WTC11 (cell line): Measurements from ENCODE around the gene OXSR1. TPM values are rescaled to one million over a fixed set of nuclear protein-coding genes. Genes with fewer than 3 reads are reported as not detected.
"Not testable (repeated sequence)": the region's sequence is repeated elsewhere in the genome, so short reads cannot be mapped to it uniquely, and the experiment has no call there.

ENCODE experiments used
- ATAC-seq: fragments of 200-7000 bp; cut with Tn5 transposase; 2 replicates; pipeline ENCODE4 v1.10.0; 2021; ENCODE audit warnings: mild to moderate bottlenecking, moderate library complexity
- CTCF ChIA-PET: fragments of 300-600 bp; sonication (Branson Sonifier 250); formaldehyde crosslinking; loops from one replicate; lab custom pipeline; 2021; ENCODE audit warnings: antibody characterized with exemption; lab: Charles Lee
- POLR2A ChIA-PET: fragments of 350-600 bp; sonication (Branson Sonifier 250); formaldehyde crosslinking; loops from one replicate; lab custom pipeline; 2021; ENCODE audit warnings: antibody characterized with exemption; lab: Charles Lee
- DNase-seq: peaks from one replicate; pipeline ENCODE4 v3.0.0; 2021; ENCODE audit warnings: low spot score
- H3K27ac Mint-ChIP-seq: 2 replicates; pipeline ENCODE4 v1.8.0; 2021; ENCODE audit warnings: mixed read lengths
- H3K27me3 Mint-ChIP-seq: 2 replicates; pipeline ENCODE4 v1.8.0; 2021; ENCODE audit warnings: low read depth, mild to moderate bottlenecking, moderate library complexity, mixed read lengths
- H3K36me3 Mint-ChIP-seq: 2 replicates; pipeline ENCODE4 v1.8.0; 2021; ENCODE audit warnings: mixed read lengths
- H3K4me1 Mint-ChIP-seq: 2 replicates; pipeline ENCODE4 v1.8.0; 2022; ENCODE audit warnings: mixed read lengths
- H3K4me3 Mint-ChIP-seq: 2 replicates; pipeline ENCODE4 v1.8.0; 2021; ENCODE audit warnings: mild to moderate bottlenecking, moderate library complexity, mixed read lengths
- H3K9me3 Mint-ChIP-seq: 2 replicates; pipeline ENCODE4 v1.8.0; 2021; ENCODE audit warnings: mixed read lengths
- GRHL2 ChIP-seq: fragments of 250-450 bp; sonication (Bioruptor Pico); IDR thresholded peaks from 2 replicates; pipeline ENCODE4 v1.8.0; 2022; ENCODE audit warnings: mild to moderate bottlenecking, moderate library complexity; ENCODE audit not compliant: insufficient replicate concordance, severe bottlenecking
- NR1H2 ChIP-seq: sonication (generic); formaldehyde crosslinking; IDR thresholded peaks from 2 replicates; pipeline ENCODE4 v1.9.0; 2021; ENCODE audit warnings: mild to moderate bottlenecking, moderate library complexity, missing genetic modification reagents
- PRRX2 ChIP-seq: fragments of 250-450 bp; sonication (Bioruptor Pico); IDR thresholded peaks from 2 replicates; pipeline ENCODE4 v1.8.0; 2021; ENCODE audit warnings: mild to moderate bottlenecking
- RELA ChIP-seq: sonication (generic); formaldehyde crosslinking; IDR thresholded peaks from 2 replicates; pipeline ENCODE4 v1.8.1; 2022; ENCODE audit warnings: missing genetic modification reagents, mild to moderate bottlenecking, borderline replicate concordance
- SMAD4 ChIP-seq: sonication (generic); formaldehyde crosslinking; IDR thresholded peaks from 2 replicates; pipeline ENCODE4 v1.8.0; 2022; ENCODE audit warnings: mild to moderate bottlenecking, missing genetic modification reagents
- ZNF317 ChIP-seq: sonication (generic); formaldehyde crosslinking; IDR thresholded peaks from 2 replicates; pipeline ENCODE4 v1.8.1; 2023; ENCODE audit warnings: low read depth, mild to moderate bottlenecking, moderate library complexity, missing genetic modification reagents, borderline replicate concordance
- total RNA-seq: library from RNA; stranded (reverse); gene quantifications from 3 replicates; pipeline ENCODE4 v1.2.3, GENCODE V29; 2021
- TF ChIP-seq, protein P1 (sequence below): sonication (generic); formaldehyde crosslinking; IDR thresholded peaks from 2 replicates; pipeline ENCODE4 v1.8.0; 2023; ENCODE audit warnings: missing genetic modification reagents, mild to moderate bottlenecking, borderline replicate concordance
- TF ChIP-seq, protein P2 (sequence below): sonication (generic); formaldehyde crosslinking; IDR thresholded peaks from 2 replicates; pipeline ENCODE4 v1.8.0; 2022; ENCODE audit warnings: mild to moderate bottlenecking, missing genetic modification reagents

The OXSR1 gene
- total RNA-seq, 1 experiment from 2014 or later, result 50.6 TPM

DNA sequence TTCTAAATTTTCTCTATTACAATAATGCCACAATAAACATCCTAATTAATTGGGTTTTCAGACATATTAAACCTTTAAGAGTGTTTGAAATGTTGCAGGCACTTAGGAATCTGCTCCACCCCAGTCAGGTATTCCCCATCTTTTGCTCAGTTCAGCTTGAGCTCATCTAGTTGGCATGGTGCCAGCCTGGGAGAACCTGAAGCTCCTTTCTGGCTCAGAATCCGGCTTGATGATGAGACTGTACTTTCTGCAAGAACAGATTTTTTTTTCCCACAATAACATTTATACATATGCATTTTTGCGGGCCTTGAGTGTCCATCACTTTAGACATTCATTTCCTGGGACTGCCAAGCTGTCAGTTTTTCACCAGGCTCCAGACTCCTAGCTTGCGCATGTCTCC lies 7.7 kb upstream of the OXSR1 start (continued):
- no peak for TF ChIP-seq PRRX2 (CRISPR knock-in tag)
- TF ChIP-seq, all 79 proteins: peak for 0

DNA sequence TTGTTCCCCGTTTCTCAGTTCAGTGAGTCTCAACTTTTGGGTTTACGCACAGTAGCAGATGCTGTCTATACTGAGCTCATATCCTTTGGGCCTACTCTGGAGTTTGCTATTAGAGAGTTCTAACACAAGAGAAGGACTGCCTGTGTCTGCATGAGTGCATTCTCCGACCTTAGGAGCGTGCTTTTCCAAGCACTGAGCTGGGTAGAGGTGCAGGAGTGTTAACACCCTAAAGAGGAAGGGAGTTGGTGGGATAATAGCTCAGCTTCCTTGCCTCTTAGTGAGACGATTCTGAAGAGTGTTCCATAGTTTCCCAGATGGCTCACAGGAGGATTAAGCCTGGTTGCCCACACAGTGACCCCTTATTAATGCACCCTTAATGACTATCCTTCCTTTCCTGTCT lies 6.9 kb upstream of the OXSR1 start:
- no peak overlapping the region for H3K27ac Mint-ChIP-seq
- H3K27me3 Mint-ChIP-seq, result no peaks in the 10 kb centered on the region; the same call in 1 of the 2 replicates
- H3K4me1 Mint-ChIP-seq, result no peaks in the 10 kb centered on the region
- no peaks in the 10 kb centered on the region for H3K36me3 Mint-ChIP-seq
- DNase-seq (no peak), ATAC-seq (no peak)
- no peaks in the 10 kb centered on the region for H3K9me3 Mint-ChIP-seq
- H3K4me3 Mint-ChIP-seq, result no peak overlapping the region
- ChIA-PET POLR2A (interaction anchor here (1.6 kb wide), 1 partner anchor 21 kb away, joined by 4 read pairs; the partner anchor contains the start of gene ACAA1), CTCF (no interaction called here)
- no peak for TF ChIP-seq RELA (CRISPR knock-in tag)
- no peak for TF ChIP-seq NR1H2 (CRISPR knock-in tag)
- TF ChIP-seq GRHL2 (CRISPR knock-in tag), result no peak

DNA sequence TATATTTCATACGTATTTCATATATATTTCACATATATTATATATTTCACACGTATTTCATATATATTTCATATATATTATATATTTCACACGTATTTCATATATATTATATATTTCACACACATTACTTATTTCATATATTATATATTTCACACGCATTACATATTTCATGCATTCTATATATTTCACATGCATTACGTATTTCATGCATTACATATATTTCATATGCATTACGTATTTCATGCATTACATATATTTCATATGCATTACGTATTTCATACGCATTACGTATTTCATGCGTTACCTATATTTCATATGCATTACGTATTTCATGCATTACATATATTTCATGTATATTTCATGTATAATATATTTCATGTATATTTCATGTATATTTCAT lies 4.6 kb upstream of the OXSR1 start:
- H3K27ac Mint-ChIP-seq, H3K4me1 Mint-ChIP-seq, H3K36me3 Mint-ChIP-seq, DNase-seq, H3K27me3 Mint-ChIP-seq, CTCF ChIA-PET, ATAC-seq, H3K9me3 Mint-ChIP-seq, POLR2A ChIA-PET, H3K4me3 Mint-ChIP-seq: not testable (repeated sequence)

DNA sequence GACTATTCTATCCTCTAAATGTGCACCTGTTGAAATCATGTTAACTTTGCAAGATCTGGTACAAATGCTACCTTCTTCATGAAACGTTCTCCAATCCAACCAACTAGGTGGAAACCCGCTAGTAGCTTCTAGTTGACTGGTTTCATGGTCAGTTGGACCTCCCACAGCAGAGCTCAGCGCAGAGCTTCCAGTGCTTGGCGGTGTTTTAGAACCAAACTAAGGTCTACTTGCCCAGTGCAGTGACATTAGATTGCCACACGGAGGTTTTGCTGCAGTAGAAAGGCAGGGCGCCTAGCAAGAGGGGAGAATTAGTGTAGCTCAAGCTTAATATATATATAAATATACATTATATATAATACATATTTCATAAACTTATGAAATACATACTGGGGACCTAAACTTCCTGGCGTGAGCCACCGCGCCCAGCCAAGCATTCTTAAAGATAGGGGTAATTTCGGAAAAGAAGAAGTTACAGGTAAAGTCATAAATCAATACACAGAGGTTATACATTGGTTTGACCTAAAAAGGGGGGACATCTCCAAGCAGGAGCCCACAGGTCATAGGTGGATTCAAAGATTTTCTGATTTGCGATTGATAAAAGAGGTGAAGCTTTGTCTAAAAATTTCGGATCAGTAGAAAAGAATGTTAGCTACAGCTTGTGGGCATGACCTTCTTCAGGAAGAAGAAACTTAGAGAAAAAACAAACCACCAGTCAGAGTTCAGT lies 2.1 kb upstream of the OXSR1 start:
- CTCF ChIA-PET, result interaction anchor here (1.1 to 3.6 kb wide), 4 partner anchors 10 to 183 kb away, joined by 4 to 24 read pairs (median 6); partner anchors contain the start of genes ACAA1, MYD88 and XYLB
- POLR2A ChIA-PET, result interaction anchor here (1.0 kb wide), 1 partner anchor 26 kb away, joined by 4 read pairs; the partner anchor contains the start of gene ACAA1

More for the DNA sequence above, 2.1 kb upstream of the OXSR1 start:
- Mint-ChIP-seq H3K27ac (no peak overlapping the region), H3K4me1 (peaks cover 23% of the 10 kb centered on the region), H3K9me3 (no peaks in the 10 kb centered on the region), H3K27me3 (no peaks in the 10 kb centered on the region), H3K36me3 (peaks cover 3% of the 10 kb centered on the region; the same call in 1 of the 2 replicates), H3K4me3 (0 out of 2 replicates have a peak overlapping the region, but pooled peaks have one; percentile 92)
- ATAC-seq, result no peak
- DNase-seq, result no peak
- TF ChIP-seq ZNF317 (CRISPR knock-in tag) (no peak), SMAD4 (CRISPR knock-in tag) (no peak)
- TF ChIP-seq, protein P1, sequence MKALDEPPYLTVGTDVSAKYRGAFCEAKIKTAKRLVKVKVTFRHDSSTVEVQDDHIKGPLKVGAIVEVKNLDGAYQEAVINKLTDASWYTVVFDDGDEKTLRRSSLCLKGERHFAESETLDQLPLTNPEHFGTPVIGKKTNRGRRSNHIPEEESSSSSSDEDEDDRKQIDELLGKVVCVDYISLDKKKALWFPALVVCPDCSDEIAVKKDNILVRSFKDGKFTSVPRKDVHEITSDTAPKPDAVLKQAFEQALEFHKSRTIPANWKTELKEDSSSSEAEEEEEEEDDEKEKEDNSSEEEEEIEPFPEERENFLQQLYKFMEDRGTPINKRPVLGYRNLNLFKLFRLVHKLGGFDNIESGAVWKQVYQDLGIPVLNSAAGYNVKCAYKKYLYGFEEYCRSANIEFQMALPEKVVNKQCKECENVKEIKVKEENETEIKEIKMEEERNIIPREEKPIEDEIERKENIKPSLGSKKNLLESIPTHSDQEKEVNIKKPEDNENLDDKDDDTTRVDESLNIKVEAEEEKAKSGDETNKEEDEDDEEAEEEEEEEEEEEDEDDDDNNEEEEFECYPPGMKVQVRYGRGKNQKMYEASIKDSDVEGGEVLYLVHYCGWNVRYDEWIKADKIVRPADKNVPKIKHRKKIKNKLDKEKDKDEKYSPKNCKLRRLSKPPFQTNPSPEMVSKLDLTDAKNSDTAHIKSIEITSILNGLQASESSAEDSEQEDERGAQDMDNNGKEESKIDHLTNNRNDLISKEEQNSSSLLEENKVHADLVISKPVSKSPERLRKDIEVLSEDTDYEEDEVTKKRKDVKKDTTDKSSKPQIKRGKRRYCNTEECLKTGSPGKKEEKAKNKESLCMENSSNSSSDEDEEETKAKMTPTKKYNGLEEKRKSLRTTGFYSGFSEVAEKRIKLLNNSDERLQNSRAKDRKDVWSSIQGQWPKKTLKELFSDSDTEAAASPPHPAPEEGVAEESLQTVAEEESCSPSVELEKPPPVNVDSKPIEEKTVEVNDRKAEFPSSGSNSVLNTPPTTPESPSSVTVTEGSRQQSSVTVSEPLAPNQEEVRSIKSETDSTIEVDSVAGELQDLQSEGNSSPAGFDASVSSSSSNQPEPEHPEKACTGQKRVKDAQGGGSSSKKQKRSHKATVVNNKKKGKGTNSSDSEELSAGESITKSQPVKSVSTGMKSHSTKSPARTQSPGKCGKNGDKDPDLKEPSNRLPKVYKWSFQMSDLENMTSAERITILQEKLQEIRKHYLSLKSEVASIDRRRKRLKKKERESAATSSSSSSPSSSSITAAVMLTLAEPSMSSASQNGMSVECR (CRISPR knock-in tag), result no peak
- TF ChIP-seq, protein P2, sequence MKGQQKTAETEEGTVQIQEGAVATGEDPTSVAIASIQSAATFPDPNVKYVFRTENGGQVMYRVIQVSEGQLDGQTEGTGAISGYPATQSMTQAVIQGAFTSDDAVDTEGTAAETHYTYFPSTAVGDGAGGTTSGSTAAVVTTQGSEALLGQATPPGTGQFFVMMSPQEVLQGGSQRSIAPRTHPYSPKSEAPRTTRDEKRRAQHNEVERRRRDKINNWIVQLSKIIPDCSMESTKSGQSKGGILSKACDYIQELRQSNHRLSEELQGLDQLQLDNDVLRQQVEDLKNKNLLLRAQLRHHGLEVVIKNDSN (CRISPR knock-in tag), result no peak
